Measurements from ENCODE around the gene TUBA4B.

- no peak for TF ChIP-seq CTCF (conservative IDR thresholded peaks at IDR 0.05; ENCODE audit: low read depth, low read length)
- TF ChIP-seq SMC3 (IDR thresholded peaks at IDR 0.05; ENCODE audit: low read depth, low read length), result no peak
Measured at GRCh38 chr2:219261024-219261855, 8.2 kb downstream of the TUBA4B start.
